Fibroblast of mammary gland (primary cell): ENCODE measurements around the gene TFIP11.

ENCODE experiments used
- DNase-seq: peaks from one replicate; pipeline ENCODE4 v3.0.0-alpha.2; 2010; ENCODE audit warnings: low read depth
- H3K4me3 ChIP-seq: 2 replicates; pipeline ENCODE4 v1.5.1; 2011; ENCODE audit warnings: low read depth, mild to moderate bottlenecking, low read length, moderate library complexity; ENCODE audit not compliant: control insufficient read depth
- TF ChIP-seq, protein P1 (sequence below): conservative IDR thresholded peaks from 2 replicates; pipeline ENCODE4 v1.5.1; 2011; ENCODE audit warnings: low read depth, low read length, inconsistent platforms; ENCODE audit not compliant: control insufficient read depth, insufficient read depth

TFIP11 gene

DNA sequence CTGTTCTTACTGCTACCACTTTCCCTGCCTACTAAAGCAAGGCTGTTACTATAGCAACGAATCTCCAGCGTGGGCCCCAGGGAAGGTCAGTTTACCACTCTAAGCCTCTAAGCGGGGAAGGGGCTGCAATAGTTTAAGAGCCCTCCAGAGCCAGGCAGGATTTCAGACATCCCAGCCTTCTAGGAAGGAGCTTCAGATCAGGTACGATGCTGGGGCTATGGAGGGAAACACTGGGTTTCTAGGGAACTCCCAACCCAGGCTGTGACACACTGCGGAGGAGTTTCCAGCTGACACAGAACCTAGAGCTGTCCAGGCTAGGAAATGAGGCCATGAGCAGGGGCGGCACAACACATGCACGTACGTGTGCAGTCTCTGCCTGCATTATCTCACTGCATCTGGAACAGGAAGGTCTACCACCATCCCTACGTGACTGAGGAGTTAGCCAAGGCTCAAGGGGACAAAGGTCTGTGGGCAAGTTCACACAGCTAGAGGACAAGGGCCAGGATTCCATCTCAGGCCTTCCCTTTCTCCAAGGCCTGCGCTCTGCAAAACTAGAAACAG, 49.1 kb downstream of the TFIP11 start:
- DNase-seq = peak; percentile 34
- H3K4me3 ChIP-seq = no peak overlapping the region
- TF ChIP-seq, protein P1, sequence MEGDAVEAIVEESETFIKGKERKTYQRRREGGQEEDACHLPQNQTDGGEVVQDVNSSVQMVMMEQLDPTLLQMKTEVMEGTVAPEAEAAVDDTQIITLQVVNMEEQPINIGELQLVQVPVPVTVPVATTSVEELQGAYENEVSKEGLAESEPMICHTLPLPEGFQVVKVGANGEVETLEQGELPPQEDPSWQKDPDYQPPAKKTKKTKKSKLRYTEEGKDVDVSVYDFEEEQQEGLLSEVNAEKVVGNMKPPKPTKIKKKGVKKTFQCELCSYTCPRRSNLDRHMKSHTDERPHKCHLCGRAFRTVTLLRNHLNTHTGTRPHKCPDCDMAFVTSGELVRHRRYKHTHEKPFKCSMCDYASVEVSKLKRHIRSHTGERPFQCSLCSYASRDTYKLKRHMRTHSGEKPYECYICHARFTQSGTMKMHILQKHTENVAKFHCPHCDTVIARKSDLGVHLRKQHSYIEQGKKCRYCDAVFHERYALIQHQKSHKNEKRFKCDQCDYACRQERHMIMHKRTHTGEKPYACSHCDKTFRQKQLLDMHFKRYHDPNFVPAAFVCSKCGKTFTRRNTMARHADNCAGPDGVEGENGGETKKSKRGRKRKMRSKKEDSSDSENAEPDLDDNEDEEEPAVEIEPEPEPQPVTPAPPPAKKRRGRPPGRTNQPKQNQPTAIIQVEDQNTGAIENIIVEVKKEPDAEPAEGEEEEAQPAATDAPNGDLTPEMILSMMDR = no peak

DNA sequence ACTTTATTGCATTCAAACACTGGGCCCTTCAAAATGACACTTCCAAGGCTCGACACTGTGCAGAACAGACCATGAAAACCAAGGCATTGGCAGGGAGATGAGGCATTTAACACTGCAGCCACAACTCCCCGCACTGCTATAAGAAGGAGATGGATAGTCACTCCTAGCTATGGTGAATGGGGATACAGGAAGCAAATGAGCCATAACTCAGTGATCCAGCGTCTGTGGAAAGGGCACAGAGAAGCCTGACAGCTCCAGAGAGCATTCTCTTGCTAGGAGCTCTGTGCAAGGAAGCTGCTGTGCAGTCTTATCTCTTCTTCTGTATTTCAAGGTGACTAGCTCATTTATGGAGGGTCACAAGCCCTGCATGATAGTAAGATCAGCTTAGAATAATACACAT, 49.6 kb downstream of the TFIP11 start:
- no peak for DNase-seq
- TF ChIP-seq, protein P1 = no peak
- H3K4me3 ChIP-seq = no peak overlapping the region

DNA sequence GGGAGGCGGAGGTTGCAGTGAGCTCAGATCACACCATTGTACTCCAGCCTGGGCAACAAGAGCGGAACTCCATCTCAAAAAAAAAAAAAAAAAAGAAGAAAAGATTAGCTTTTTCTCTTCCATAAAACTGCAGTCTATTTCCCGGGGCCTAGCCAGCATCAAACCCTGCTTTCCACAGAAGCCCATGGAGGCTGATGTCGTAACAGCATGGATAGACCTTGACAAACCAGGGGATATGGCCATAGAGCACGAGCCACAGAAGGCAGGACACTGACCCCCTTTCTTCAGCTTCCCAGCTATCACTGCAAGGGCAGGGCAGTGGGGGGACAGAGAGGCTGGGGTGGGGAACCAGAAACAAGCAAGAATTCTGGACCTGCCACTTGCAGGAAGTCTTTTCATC, 50.2 kb downstream of the TFIP11 start:
- TF ChIP-seq, protein P1 = no peak

DNA sequence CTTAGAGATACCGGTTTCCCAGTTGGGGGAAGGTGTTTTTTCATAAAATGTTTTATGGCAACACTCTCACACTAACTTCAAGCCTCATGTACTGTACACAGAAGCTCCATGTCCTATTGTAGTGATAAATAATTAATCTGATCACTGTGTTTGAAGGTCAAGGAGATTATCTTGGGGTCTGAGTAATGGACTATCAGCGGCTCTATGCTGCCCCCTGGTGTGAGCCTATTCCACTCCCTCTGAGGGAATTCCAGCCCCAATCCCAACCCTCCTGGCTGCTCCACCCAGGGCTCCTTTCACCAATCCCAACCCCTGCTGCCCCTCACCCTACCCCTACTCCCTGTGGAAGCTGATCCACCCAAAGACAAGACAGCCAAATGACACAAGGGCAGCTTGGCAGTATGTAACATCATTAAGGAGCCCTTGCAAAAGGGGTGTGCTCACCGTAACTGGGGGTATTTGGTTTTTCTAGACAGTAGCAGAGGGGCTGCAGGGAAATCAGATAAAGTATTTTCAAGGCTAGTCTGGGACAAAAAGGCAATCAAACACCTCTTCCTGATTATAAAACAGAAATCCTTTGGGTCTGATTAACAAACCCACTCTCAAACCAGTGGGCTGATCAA, 51.0 kb downstream of the TFIP11 start:
- peak; percentile 50 for DNase-seq
- TF ChIP-seq, protein P1 = peak; percentile 86
- no peak overlapping the region for H3K4me3 ChIP-seq

More for the DNA sequence above, 50.2 kb downstream of the TFIP11 start:
- no peak overlapping the region for H3K4me3 ChIP-seq
- no peak for DNase-seq

DNA sequence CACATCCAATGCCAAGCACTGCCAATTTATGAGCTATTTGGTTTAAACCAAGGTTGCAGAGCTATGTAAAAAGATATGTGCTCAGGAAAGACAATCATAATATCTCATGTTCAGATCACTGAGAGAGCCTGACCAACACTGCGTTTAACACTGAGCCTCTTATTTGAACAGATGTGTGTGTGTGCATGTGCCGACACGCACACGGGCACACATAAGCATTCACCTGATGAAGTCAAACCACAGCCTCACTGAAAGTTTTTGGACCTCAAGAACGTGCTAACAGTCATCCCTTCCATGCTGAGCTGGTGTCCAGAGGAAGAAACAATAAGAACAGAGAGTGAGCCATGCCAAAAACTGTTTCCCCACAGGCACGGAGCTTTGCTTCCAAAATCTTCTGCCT, 52.1 kb downstream of the TFIP11 start:
- no peak overlapping the region for H3K4me3 ChIP-seq
- no peak for DNase-seq
- TF ChIP-seq, protein P1 = no peak

GRCh38 chr22:26457661-26458272, 54.5 kb downstream of the TFIP11 start:
- TF ChIP-seq, protein P1 = no peak
- no peak overlapping the region for H3K4me3 ChIP-seq
- DNase-seq = no peak
